GM12891 (cell line): ENCODE measurements around the gene DOCK8.

Source experiments
- POLR2A ChIP-seq: IDR thresholded peaks from 2 replicates; pipeline ENCODE4 v1.6.1; 2011; ENCODE audit warnings: low read depth, low read length, control low read depth
- TAF1 ChIP-seq: IDR thresholded peaks from 2 replicates; pipeline ENCODE4 v1.6.1; 2011; ENCODE audit warnings: low read depth, low read length, control low read depth

GRCh38 chr9:436482-436881 lies 221.8 kb downstream of the DOCK8 start:
- TF ChIP-seq TAF1 = no peak
- TF ChIP-seq POLR2A = no peak
